Neuronal stem cell (in vitro differentiated cells): ENCODE results near the gene CMTM1.

Source experiments
- DNase-seq: peaks from one replicate; pipeline ENCODE4 v3.0.0-alpha.2; 2013; ENCODE audit warnings: low spot score
- H2AFZ ChIP-seq: one replicate; pipeline ENCODE4 v1.6.1; 2013; ENCODE audit warnings: mild to moderate bottlenecking, low read length, inconsistent platforms
- H2AK5ac ChIP-seq: 2 replicates; pipeline ENCODE4 v1.6.1; 2013; ENCODE audit warnings: low read depth, mild to moderate bottlenecking, inconsistent platforms, low read length, moderate library complexity, mixed read lengths
- H2BK120ac ChIP-seq: 2 replicates; pipeline ENCODE4 v1.6.1; 2013; ENCODE audit warnings: low read depth, mild to moderate bottlenecking, inconsistent platforms, low read length, moderate library complexity, mixed read lengths
- H2BK12ac ChIP-seq: one replicate; pipeline ENCODE4 v1.6.1; 2013; ENCODE audit warnings: low read length, inconsistent platforms
- H2BK15ac ChIP-seq: 2 replicates; pipeline ENCODE4 v1.6.1; 2013; ENCODE audit warnings: mild to moderate bottlenecking, low read length, inconsistent platforms, mixed read lengths
- H2BK5ac ChIP-seq: one replicate; pipeline ENCODE4 v1.6.1; 2013; ENCODE audit warnings: inconsistent platforms, mild to moderate bottlenecking, low read length, moderate library complexity
- H3K14ac ChIP-seq: one replicate; pipeline ENCODE4 v1.6.1; 2013; ENCODE audit warnings: low read length, inconsistent platforms
- H3K18ac ChIP-seq: 2 replicates; pipeline ENCODE4 v1.6.1; 2013; ENCODE audit warnings: low read length, inconsistent platforms
- H3K23ac ChIP-seq: 2 replicates; pipeline ENCODE4 v1.6.1; 2013; ENCODE audit warnings: low read depth, mild to moderate bottlenecking, mixed read lengths, low read length, inconsistent platforms; ENCODE audit not compliant: poor library complexity
- H3K27ac ChIP-seq: replicated peaks from 3 replicates; pipeline ENCODE4 v1.5.1; 2013; ENCODE audit warnings: low read length, inconsistent platforms
- H3K27me3 ChIP-seq, 3 experiments: 2 replicates each; pipeline ENCODE4 v1.6.1; 2013; ENCODE audit warnings: low read length in 3 of 3, mild to moderate bottlenecking in 2 of 3, inconsistent platforms in 1 of 3, low read depth in 1 of 3, mixed read lengths in 1 of 3, moderate library complexity in 1 of 3; ENCODE audit not compliant: control insufficient read depth in 3 of 3, insufficient read depth in 3 of 3
- H3K36me3 ChIP-seq, 2 donors: replicated peaks in 1 of 2; 2 replicates each; pipeline ENCODE4 v1.6.1; 2013; ENCODE audit warnings: low read length in 2 of 2; ENCODE audit not compliant: control insufficient read depth in 2 of 2, insufficient read depth in 2 of 2
- H3K4ac ChIP-seq: 2 replicates; pipeline ENCODE4 v1.6.1; 2013; ENCODE audit warnings: inconsistent platforms, mild to moderate bottlenecking, low read length, moderate library complexity
- H3K4me1 ChIP-seq, 2 donors: 1 replicate in 1 of 2; 2 replicates in 1 of 2; pipeline ENCODE4 v1.6.1; 2013; ENCODE audit warnings: low read length in 2 of 2, low read depth in 1 of 2; ENCODE audit not compliant: control insufficient read depth in 2 of 2, insufficient read depth in 1 of 2
- H3K4me2 ChIP-seq: one replicate; pipeline ENCODE4 v1.6.1; 2013; ENCODE audit warnings: mild to moderate bottlenecking, low read length, inconsistent platforms; ENCODE audit not compliant: insufficient read depth, poor library complexity, severe bottlenecking
- H3K4me3 ChIP-seq, 2 donors: 2 replicates each; pipeline ENCODE4 v1.5.1; 2013; ENCODE audit warnings: low read length in 2 of 2, mild to moderate bottlenecking in 2 of 2, inconsistent platforms in 1 of 2, moderate library complexity in 1 of 2
- H3K79me1 ChIP-seq: one replicate; pipeline ENCODE4 v1.6.1; 2013; ENCODE audit warnings: low read depth, mild to moderate bottlenecking, inconsistent platforms, low read length, moderate library complexity
- H3K9ac ChIP-seq: one replicate; pipeline ENCODE4 v1.6.1; 2013; ENCODE audit warnings: mild to moderate bottlenecking, low read depth, low read length, inconsistent platforms; ENCODE audit not compliant: poor library complexity
- H3K9me3 ChIP-seq, 2 donors: replicated peaks in 1 of 2; 2 replicates each; pipeline versions ENCODE3 to v1.6.1; 2013; ENCODE audit warnings: low read length in 2 of 2, mild to moderate bottlenecking in 2 of 2, inconsistent platforms in 1 of 2, low read depth in 1 of 2, mixed read lengths in 1 of 2, moderate library complexity in 1 of 2; ENCODE audit not compliant: control insufficient read depth in 2 of 2, insufficient read depth in 1 of 2
- H4K8ac ChIP-seq: one replicate; pipeline ENCODE4 v1.6.1; 2013; ENCODE audit warnings: low read depth, mild to moderate bottlenecking, inconsistent platforms, low read length, moderate library complexity
- H4K91ac ChIP-seq: one replicate; pipeline ENCODE4 v1.6.1; 2013; ENCODE audit warnings: low read length, low read depth, mild to moderate bottlenecking, inconsistent platforms; ENCODE audit not compliant: poor library complexity
- WGBS, 2 donors: extraction: QIAGEN DNeasy Blood & Tissue Kit; methylation state at CpG; one replicate each; pipeline ENCODE4 v1.1.7; 2013; ENCODE audit warnings: missing lambda C conversion rate in 2 of 2, mixed read lengths in 1 of 2; ENCODE audit not compliant: insufficient read length in 2 of 2, insufficient replicate concordance in 1 of 2; ENCODE audit errors: extremely low coverage in 2 of 2; 5-methylcytosine and 5-hydroxymethylcytosine counted together

CMTM1 gene

DNA sequence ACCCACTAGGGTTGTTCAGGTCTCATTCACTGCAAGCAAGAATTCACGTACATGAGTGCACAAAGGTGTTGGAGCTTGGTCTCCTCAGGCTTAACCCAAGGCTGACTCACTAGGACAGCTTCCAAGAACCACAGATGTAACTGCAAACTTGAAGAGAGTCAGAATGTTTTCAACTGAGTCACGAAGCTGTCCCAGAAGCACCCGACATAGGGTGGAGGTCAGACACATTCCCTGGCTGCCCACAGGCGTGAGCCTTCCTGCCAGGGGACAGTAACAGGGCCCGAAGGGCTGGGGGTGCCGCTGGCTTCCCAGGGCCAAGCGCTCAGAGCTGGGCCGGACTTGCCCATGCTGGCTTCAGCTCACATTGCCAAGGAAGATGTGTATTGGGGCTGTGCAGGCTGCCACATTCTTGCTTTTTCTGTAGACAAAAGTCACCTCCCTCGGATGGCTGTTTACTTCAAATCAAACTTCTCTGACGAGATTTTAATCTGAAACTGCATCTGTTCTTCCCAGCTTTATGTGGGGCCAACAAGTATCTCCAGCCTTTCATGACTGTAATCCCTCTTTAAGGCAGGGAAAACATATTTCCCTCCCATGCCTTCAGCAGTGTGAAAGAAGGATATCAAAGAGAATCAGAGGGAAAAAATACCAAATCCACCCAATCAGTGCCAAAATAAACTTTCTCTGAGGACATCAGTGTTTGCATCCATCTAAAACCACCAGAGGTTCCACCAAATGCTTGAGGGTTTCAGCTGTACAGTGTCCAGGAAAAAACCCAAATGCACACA, 52.5 kb downstream of the CMTM1 start:
- Histone ChIP-seq H3K36me3 (peaks cover 9 to 58% of the 10 kb centered on the region in 2 donors), H3K14ac (no peak overlapping the region), H2AK5ac (no peak overlapping the region), H3K27ac (no peak overlapping the region), H2BK12ac (no peak overlapping the region), H3K4ac (no peak overlapping the region), H4K8ac (no peak overlapping the region), H2BK15ac (no peak overlapping the region), H3K23ac (no peak overlapping the region), H2BK120ac (no peak overlapping the region), H3K9ac (no peak overlapping the region), H3K9me3 (peaks cover 2 to 6% of the 10 kb centered on the region in 2 donors), H3K79me1 (no peaks in the 10 kb centered on the region), H3K4me2 (no peak overlapping the region), H2BK5ac (no peak overlapping the region), H3K18ac (no peak overlapping the region), H3K4me1 (peaks cover 3 to 5% of the 10 kb centered on the region in 2 donors), H3K4me3 (no peak overlapping the region), H2AFZ (no peak overlapping the region), H4K91ac (no peak overlapping the region), H3K27me3 (no peaks in the 10 kb centered on the region)
- WGBS, 2 donors, result no CpG with 5 or more reads among the region's 10 CpGs
- no peak for DNase-seq

DNA sequence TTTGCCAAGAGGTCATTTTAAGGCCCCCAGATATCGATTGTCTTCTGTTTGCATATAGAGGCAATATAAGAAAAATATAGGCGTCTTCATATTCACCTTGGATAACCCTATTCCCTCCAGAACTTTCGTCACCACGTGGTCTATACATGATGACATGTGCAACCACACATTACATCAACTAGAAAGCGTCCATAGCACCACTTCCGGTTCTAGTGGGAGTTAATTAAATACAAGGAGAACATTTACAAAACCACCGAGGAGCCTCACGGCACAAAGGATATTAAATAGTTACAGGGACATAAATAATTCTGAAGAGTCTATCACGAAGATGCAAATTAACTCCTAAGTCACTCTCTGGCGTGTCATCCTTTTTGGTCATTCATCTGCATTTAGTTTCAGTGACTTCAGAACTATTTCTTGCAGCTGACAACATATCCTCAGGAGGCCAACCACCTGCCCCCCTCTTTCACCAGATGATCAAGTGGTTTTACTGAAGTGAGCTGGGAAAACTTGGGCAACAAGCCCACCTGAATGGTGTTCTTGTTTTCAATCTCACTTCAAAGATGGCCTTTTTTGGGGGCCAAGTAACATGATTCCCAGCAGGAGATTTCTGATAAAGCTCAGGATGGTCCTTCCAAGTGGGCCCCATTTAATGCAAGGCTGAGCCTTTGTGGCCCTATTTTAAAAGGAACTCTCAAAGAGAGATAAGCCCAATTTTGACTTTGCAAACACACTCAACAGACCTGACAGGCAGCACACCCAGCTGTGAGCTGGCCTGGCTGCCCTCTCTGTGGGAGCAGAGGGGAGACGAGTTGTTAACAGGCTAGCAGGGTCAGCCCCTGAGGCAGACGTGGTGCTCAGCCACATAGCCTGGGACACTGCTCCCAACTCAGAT, 53.5 kb downstream of the CMTM1 start:
- Histone ChIP-seq H3K27me3 (no peaks in the 10 kb centered on the region), H2AFZ (no peak overlapping the region), H3K4me2 (no peak overlapping the region), H4K91ac (no peak overlapping the region), H3K14ac (no peak overlapping the region), H2AK5ac (no peak overlapping the region), H3K27ac (no peak overlapping the region), H2BK5ac (no peak overlapping the region), H2BK120ac (no peak overlapping the region), H3K79me1 (no peaks in the 10 kb centered on the region), H3K9ac (no peak overlapping the region), H3K4ac (no peak overlapping the region), H3K4me3 (no peak overlapping the region), H3K23ac (peak overlapping the region; percentile 8), H3K36me3 (peaks cover 2 to 48% of the 10 kb centered on the region in 2 donors), H2BK12ac (no peak overlapping the region), H3K18ac (no peak overlapping the region), H3K4me1 (peaks cover 3 to 5% of the 10 kb centered on the region in 2 donors), H3K9me3 (no peaks in the 10 kb centered on the region), H2BK15ac (no peak overlapping the region), H4K8ac (no peak overlapping the region)
- no CpG with 5 or more reads among the region's 12 CpGs for WGBS, 2 donors
- DNase-seq, result no peak

DNA sequence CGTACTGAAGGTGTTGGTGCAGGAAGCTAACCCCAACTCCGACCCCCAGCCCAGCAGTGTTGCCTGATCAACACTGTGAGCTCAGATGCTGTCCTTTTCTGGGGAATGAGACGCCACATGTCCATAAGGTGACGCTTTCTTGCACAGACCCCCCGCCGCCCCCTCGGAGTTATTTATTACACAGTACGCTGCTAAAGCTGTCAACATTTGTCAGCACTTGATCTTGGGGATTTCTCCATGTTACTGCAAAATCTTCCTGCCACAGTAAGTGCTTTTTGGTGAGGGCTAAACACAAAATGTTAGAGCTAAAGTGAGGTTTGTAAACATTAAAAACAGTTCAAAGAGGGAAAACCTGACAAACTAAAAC, 54.2 kb downstream of the CMTM1 start:
- Histone ChIP-seq H3K4me2 (no peak overlapping the region), H2BK5ac (no peak overlapping the region), H2AFZ (no peak overlapping the region), H3K18ac (no peak overlapping the region), H4K91ac (no peak overlapping the region), H3K4ac (no peak overlapping the region), H3K4me1 (peaks cover 3 to 5% of the 10 kb centered on the region in 2 donors), H2AK5ac (no peak overlapping the region), H3K9ac (no peak overlapping the region), H3K4me3 (no peak overlapping the region), H3K36me3 (peaks cover 2 to 41% of the 10 kb centered on the region in 2 donors), H3K9me3 (no peaks in the 10 kb centered on the region), H2BK12ac (no peak overlapping the region), H2BK15ac (no peak overlapping the region), H3K14ac (no peak overlapping the region), H3K23ac (peak overlapping the region; percentile 8), H3K27ac (no peak overlapping the region), H3K27me3 (no peaks in the 10 kb centered on the region), H4K8ac (no peak overlapping the region), H2BK120ac (no peak overlapping the region), H3K79me1 (no peaks in the 10 kb centered on the region)
- DNase-seq, result no peak
- no CpG with 5 or more reads among the region's 8 CpGs for WGBS, 2 donors

DNA sequence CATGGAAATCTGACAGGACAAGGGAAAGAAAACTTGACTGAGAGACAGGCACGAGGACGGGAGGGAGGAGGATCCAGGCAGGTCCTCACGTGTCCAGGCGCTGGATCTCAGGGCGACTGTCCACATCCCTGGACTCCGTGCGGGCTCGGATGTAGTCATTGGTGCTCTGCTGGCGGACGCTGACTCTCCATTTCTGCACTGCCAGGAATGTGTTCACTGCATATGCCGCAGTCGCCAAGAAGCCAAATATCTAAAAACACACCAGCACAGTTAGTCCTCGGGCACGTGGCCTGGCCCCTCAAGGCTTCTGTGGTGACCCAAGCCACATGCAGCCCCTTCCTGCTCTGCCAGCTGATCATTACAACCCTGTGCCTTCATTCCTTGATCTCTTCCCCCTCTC, 55.7 kb downstream of the CMTM1 start:
- Histone ChIP-seq H3K14ac (no peak overlapping the region), H3K27me3 (no peaks in the 10 kb centered on the region), H3K36me3 (peaks cover 2 to 37% of the 10 kb centered on the region in 2 donors), H2BK15ac (peak overlapping the region; percentile 23), H3K79me1 (no peaks in the 10 kb centered on the region), H3K9ac (peak overlapping the region; percentile 26), H3K4ac (no peak overlapping the region), H2BK5ac (no peak overlapping the region), H3K27ac (no peak overlapping the region), H3K9me3 (no peaks in the 10 kb centered on the region), H3K4me1 (peaks cover 3% of the 10 kb centered on the region in 2 donors), H3K23ac (peak overlapping the region; percentile 82), H2AK5ac (no peak overlapping the region), H3K18ac (no peak overlapping the region), H2BK12ac (no peak overlapping the region), H3K4me3 (no peak overlapping the region), H4K91ac (no peak overlapping the region), H3K4me2 (no peak overlapping the region), H2AFZ (no peak overlapping the region), H2BK120ac (peak overlapping the region; percentile 11), H4K8ac (no peak overlapping the region)
- no CpG with 5 or more reads among the region's 14 CpGs for WGBS, 2 donors
- DNase-seq, result no peak
